Measurements from ENCODE around the gene CCDC40. TPM values are rescaled to one million over a fixed set of nuclear protein-coding genes. Genes with fewer than 3 reads are reported as not detected.

Gene CCDC40
- total and polyA plus RNA-seq, 7 donors, result 1.4 to 25.8 (median 5.3) TPM; not detected in 2

GRCh38 chr17:80106176-80106575 is 69.7 kb downstream of the CCDC40 start:
- DNase-seq, result no peak
- TF ChIP-seq POLR2AphosphoS5 (IDR thresholded peaks at IDR 0.05) (no peak), EP300 (IDR thresholded peaks at IDR 0.05) (no peak), CTCF (IDR thresholded peaks at IDR 0.05) (no peak), POLR2A (IDR thresholded peaks at IDR 0.05) (no peak)
- WGBS, 2 donors, result 77 to 78% methylated on average over 10 of the region's 10 CpGs
- intact Hi-C loops (cut with DNase I), result no loop called here
- peaks cover 0 to 16% (median 2%) of the 10 kb centered on the region in 4 donors for H3K36me3 ChIP-seq
- no peak overlapping the region for H3K4me3 ChIP-seq
- H3K9me3 ChIP-seq, result no peaks in the 10 kb centered on the region
- H3K27ac ChIP-seq, result no peak overlapping the region
- peaks cover 0 to 11% (median 9%) of the 10 kb centered on the region in 4 donors for H3K4me1 ChIP-seq
- no peaks in the 10 kb centered on the region for H3K27me3 ChIP-seq

DNA sequence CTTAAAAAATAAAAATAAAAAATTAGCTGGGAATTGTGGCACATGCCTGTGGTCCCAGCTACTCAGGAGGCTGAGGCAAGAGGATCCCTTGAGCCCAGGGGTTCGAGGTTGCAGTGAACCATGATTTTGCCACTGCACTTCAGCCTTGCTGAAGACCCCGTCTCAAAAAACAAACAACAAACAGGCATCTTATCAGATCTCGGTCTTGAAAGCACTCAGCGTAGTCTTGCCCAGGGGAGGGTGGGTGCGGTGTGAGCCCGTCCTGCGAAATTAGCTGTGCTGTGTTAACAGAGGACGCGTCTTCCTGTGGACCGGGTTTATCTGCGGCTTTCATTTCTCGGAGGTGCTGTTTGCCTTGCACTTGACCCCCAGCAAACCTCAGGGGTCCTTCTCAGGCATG is 70.3 kb downstream of the CCDC40 start:
- peaks cover 0 to 16% (median 2%) of the 10 kb centered on the region in 4 donors for H3K36me3 ChIP-seq
- DNase-seq, result no peak
- no peaks in the 10 kb centered on the region for H3K27me3 ChIP-seq
- no peak overlapping the region for H3K27ac ChIP-seq
- 91 to 92% methylated on average over 12 of the region's 12 CpGs for WGBS, 2 donors
- H3K4me3 ChIP-seq, result no peak overlapping the region
- TF ChIP-seq POLR2AphosphoS5 (IDR thresholded peaks at IDR 0.05), result no peak
- TF ChIP-seq CTCF (IDR thresholded peaks at IDR 0.05), result no peak
- TF ChIP-seq EP300 (IDR thresholded peaks at IDR 0.05), result no peak
- no peak for TF ChIP-seq POLR2A (IDR thresholded peaks at IDR 0.05)
- no peaks in the 10 kb centered on the region for H3K9me3 ChIP-seq
- intact Hi-C loops (cut with DNase I), result no loop called here
- H3K4me1 ChIP-seq, result peaks cover 0 to 11% (median 8%) of the 10 kb centered on the region in 4 donors

GRCh38 chr17:80107231-80108021 is 71.0 kb downstream of the CCDC40 start:
- TF ChIP-seq POLR2A (IDR thresholded peaks at IDR 0.05), result no peak
- TF ChIP-seq CTCF (IDR thresholded peaks at IDR 0.05), result no peak
- TF ChIP-seq POLR2AphosphoS5 (IDR thresholded peaks at IDR 0.05), result no peak
- peaks cover 0 to 5% (median under 1%) of the 10 kb centered on the region in 4 donors for H3K4me1 ChIP-seq
- H3K4me3 ChIP-seq, result no peak overlapping the region
- H3K27me3 ChIP-seq, result no peaks in the 10 kb centered on the region
- WGBS, 2 donors, result 93 to 94% methylated on average over 46 of the region's 46 CpGs
- intact Hi-C loops (cut with DNase I), result no loop called here
- no peak for DNase-seq
- H3K9me3 ChIP-seq, result no peaks in the 10 kb centered on the region
- H3K27ac ChIP-seq, result no peak overlapping the region
- peaks cover 0 to 16% (median 2%) of the 10 kb centered on the region in 4 donors for H3K36me3 ChIP-seq

DNA sequence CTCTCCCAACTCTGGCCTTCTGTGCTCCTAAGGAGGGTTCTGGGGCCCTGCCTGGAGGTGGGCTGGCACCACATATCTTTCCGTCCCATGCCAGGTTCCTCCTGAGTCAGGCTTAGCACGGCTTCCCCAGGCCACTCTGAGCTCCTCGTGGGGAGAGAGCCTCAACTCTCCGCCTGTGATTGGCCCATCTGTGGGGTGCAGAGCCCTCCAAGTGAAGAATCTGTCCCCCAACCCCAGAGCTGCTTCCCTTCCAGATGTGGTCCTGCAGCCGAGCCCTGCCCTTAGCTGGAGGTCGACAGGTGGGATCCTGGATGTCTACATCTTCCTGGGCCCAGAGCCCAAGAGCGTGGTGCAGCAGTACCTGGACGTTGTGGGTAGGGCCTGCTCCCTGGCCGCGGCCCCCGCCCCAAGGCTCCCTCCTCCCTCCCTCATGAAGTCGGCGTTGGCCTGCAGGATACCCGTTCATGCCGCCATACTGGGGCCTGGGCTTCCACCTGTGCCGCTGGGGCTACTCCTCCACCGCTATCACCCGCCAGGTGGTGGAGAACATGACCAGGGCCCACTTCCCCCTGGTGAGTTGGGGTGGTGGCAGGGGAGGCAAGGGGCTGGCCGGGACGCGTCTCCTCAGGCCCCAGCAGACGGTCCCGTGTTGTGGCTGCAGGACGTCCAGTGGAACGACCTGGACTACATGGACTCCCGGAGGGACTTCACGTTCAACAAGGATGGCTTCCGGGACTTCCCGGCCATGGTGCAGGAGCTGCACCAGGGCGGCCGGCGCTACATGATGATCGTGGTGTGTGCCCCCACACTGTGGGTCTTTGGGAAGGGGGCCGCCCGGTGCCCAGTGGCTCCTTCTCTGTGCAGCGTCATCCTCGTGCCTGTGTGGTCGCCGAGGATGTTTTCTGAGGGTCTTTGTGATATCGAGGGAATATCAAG is 71.9 kb downstream of the CCDC40 start:
- Histone ChIP-seq H3K27me3 (no peaks in the 10 kb centered on the region), H3K36me3 (peaks cover 0 to 16% (median 2%) of the 10 kb centered on the region in 4 donors), H3K9me3 (no peaks in the 10 kb centered on the region), H3K27ac (no peak overlapping the region), H3K4me1 (no peaks in the 10 kb centered on the region), H3K4me3 (no peak overlapping the region)
- DNase-seq, result no peak
- TF ChIP-seq POLR2AphosphoS5 (IDR thresholded peaks at IDR 0.05), result no peak
- TF ChIP-seq EP300 (IDR thresholded peaks at IDR 0.05), result no peak
- no peak for TF ChIP-seq POLR2A (IDR thresholded peaks at IDR 0.05)
- no peak for TF ChIP-seq CTCF (IDR thresholded peaks at IDR 0.05)
- intact Hi-C loops (cut with DNase I), result no loop called here
- WGBS, 2 donors, result 93% methylated on average over 40 of the region's 40 CpGs
